ENCODE data around the gene USP6NL. TPM values are rescaled to one million over a fixed set of nuclear protein-coding genes. Genes with fewer than 3 reads are reported as not detected.

USP6NL gene
- total and polyA plus RNA-seq, 3 experiments from 2014 or later, result 1.3 to 3.2 (median 1.9) TPM

Other genes starting within 250 kb of the USP6NL start
- gene ECHDC3, start 130.7 kb upstream of the USP6NL start, total RNA-seq, result under 1 TPM; 0.71 to 0.77 TPM
- gene ECHDC3, start 130.7 kb upstream of the USP6NL start, polyA plus RNA-seq, result 0.58 TPM
- 1 to 10 TPM; 1.5 to 2.4 TPM for gene PROSER2, start 211.7 kb upstream of the USP6NL start, total RNA-seq
- 1.7 TPM for gene PROSER2, start 211.7 kb upstream of the USP6NL start, polyA plus RNA-seq

Data from CD8-positive, alpha-beta memory T cell (primary cell).